HCT116 (cell line): Measurements from ENCODE around the gene VRK3. TPM values are rescaled to one million over a fixed set of nuclear protein-coding genes. Genes with fewer than 3 reads are reported as not detected.

Experiments
- ATAC-seq: fragments of 200-7000 bp; cut with Tn5 transposase; 2 replicates; pipeline ENCODE4 v1.9.1; 2020; ENCODE audit warnings: mild to moderate bottlenecking, moderate library complexity
- BruUV-seq: library from RNA; stranded (reverse); fragments of 400-500 nt; replicated peaks from 2 replicates; lab custom pipeline; 2021; lab: Mats Ljungman, UMichigan
- CTCF ChIA-PET: fragments of 300-600 bp; sonication (Branson Sonifier 250); formaldehyde crosslinking; loops from one replicate; lab custom pipeline; 2021; ENCODE audit warnings: antibody characterized with exemption; lab: Charles Lee
- POLR2A ChIA-PET: fragments of 300-600, 350-600 bp; sonication (Branson Sonifier 250); formaldehyde crosslinking; loops from one replicate; lab custom pipeline; 2021; ENCODE audit warnings: antibody characterized with exemption; lab: Charles Lee
- RAD21 ChIA-PET, 2 experiments: fragments of 300-600 bp; sonication (Branson Sonifier 250); formaldehyde crosslinking; loops; one replicate each; lab custom pipeline; 2023; ENCODE audit warnings: low total read pairs in 2 of 2; ENCODE audit not compliant: uncharacterized antibody in 2 of 2, unreplicated experiment in 2 of 2, low non-redundant PET in 1 of 2; lab: Charles Lee
- DNase-seq: peaks from one replicate; pipeline ENCODE4 v3.0.0-alpha.2; 2010; ENCODE audit warnings: low read depth, low spot score
- H2AFZ ChIP-seq: fragments of 200-600 bp; shearing (Covaris generic), sonication (generic); 2 replicates; pipeline ENCODE4 v1.6.1; 2017; ENCODE audit warnings: low read depth, mixed run types, mixed read lengths, antibody characterized with exemption, low read length; ENCODE audit not compliant: poor library complexity, severe bottlenecking
- H3K27ac ChIP-seq: 2 replicates; pipeline ENCODE4 v1.5.1; 2012; ENCODE audit warnings: low read depth, low read length
- H3K27me3 ChIP-seq: fragments of 200-600 bp; sonication (generic); 2 replicates; pipeline ENCODE4 v1.6.1; 2016; ENCODE audit warnings: mixed run types, low read length, mixed read lengths; ENCODE audit not compliant: insufficient read depth
- H3K36me3 ChIP-seq, 2 experiments: fragments of 200-500 bp in 1 of 2; fragments of 200-600 bp in 1 of 2; sonication (Bioruptor generic) in 1 of 2; sonication (generic) in 1 of 2; 2 replicates each; pipeline versions ENCODE4 v1.5.1 to v1.6.1; 2014 to 2016; ENCODE audit warnings: low read length in 2 of 2, inconsistent platforms in 1 of 2, mixed read lengths in 1 of 2, mixed run types in 1 of 2; ENCODE audit not compliant: insufficient read depth in 2 of 2, control insufficient read depth in 1 of 2
- H3K4me1 ChIP-seq, 2 experiments: fragments of 200-600 bp in 1 of 2; sonication (generic) in 1 of 2; 2 replicates each; pipeline versions ENCODE4 v1.5.1 to v1.6.1; 2012 to 2017; ENCODE audit warnings: low read length in 2 of 2, inconsistent platforms in 1 of 2, mild to moderate bottlenecking in 1 of 2, mixed read lengths in 1 of 2, mixed run types in 1 of 2, moderate library complexity in 1 of 2; ENCODE audit not compliant: insufficient read depth in 2 of 2, control insufficient read depth in 1 of 2
- H3K4me2 ChIP-seq: fragments of 200-600 bp; sonication (generic); 2 replicates; pipeline ENCODE4 v1.6.1; 2017; ENCODE audit warnings: mixed run types, low read length, mixed read lengths
- H3K4me3 ChIP-seq, 2 experiments: fragments of 200-600 bp in 1 of 2; sonication (generic) in 1 of 2; replicated peaks in 1 of 2; 2 replicates each; pipeline ENCODE4 v1.5.1; 2011 to 2016; ENCODE audit warnings: low read length in 2 of 2, control low read depth in 1 of 2, low read depth in 1 of 2, mild to moderate bottlenecking in 1 of 2, mixed read lengths in 1 of 2, mixed run types in 1 of 2
- H3K79me2 ChIP-seq: fragments of 200-600 bp; sonication (generic); 2 replicates; pipeline ENCODE4 v1.6.1; 2017; ENCODE audit warnings: mild to moderate bottlenecking, mixed run types, low read length, moderate library complexity, mixed read lengths; ENCODE audit not compliant: insufficient read depth
- H3K9ac ChIP-seq: fragments of 200-600 bp; sonication (generic); 2 replicates; pipeline ENCODE4 v1.6.1; 2016; ENCODE audit warnings: low read length, mixed read lengths
- H3K9me2 ChIP-seq: fragments of 200-600 bp; sonication (generic), shearing (Covaris generic); 2 replicates; pipeline ENCODE4 v1.6.1; 2017; ENCODE audit warnings: mixed run types, mild to moderate bottlenecking, moderate library complexity; ENCODE audit not compliant: insufficient read depth
- H3K9me3 ChIP-seq, 2 experiments: fragments of 200-500 bp in 1 of 2; fragments of 200-600 bp in 1 of 2; sonication (Bioruptor generic) in 1 of 2; sonication (generic) in 1 of 2; 2 replicates each; pipeline ENCODE4 v1.6.1; 2014 to 2017; ENCODE audit warnings: low read length in 2 of 2, mixed read lengths in 2 of 2, inconsistent platforms in 1 of 2, low read depth in 1 of 2, mild to moderate bottlenecking in 1 of 2, mixed run types in 1 of 2, moderate library complexity in 1 of 2; ENCODE audit not compliant: control insufficient read depth in 1 of 2, insufficient read depth in 1 of 2
- H4K20me1 ChIP-seq: fragments of 200-600 bp; sonication (generic), shearing (Covaris generic); 2 replicates; pipeline ENCODE4 v1.6.1; 2017; ENCODE audit warnings: mixed run types, mild to moderate bottlenecking, moderate library complexity; ENCODE audit not compliant: insufficient read depth
- ATF3 ChIP-seq: IDR thresholded peaks from 2 replicates; pipeline ENCODE4 v1.6.1; 2012
- CBX3 ChIP-seq: IDR thresholded peaks from 2 replicates; pipeline ENCODE4 v1.6.1; 2012; ENCODE audit warnings: low read depth
- CEBPB ChIP-seq: IDR thresholded peaks from 2 replicates; pipeline ENCODE4 v1.6.1; 2012; ENCODE audit warnings: low read depth
- EGR1 ChIP-seq: IDR thresholded peaks from 2 replicates; pipeline ENCODE4 v1.6.1; 2012; ENCODE audit warnings: low read depth
- ELF1 ChIP-seq: IDR thresholded peaks from 2 replicates; pipeline ENCODE4 v1.6.1; 2012; ENCODE audit warnings: low read depth, borderline replicate concordance
- EZH2 ChIP-seq: fragments of 200-600 bp; sonication (generic); IDR thresholded peaks from 2 replicates; pipeline ENCODE4 v1.6.1; 2017; ENCODE audit warnings: antibody characterized with exemption, mixed run types
- EZH2phosphoT487 ChIP-seq: fragments of 200-600 bp; IDR thresholded peaks from 2 replicates; pipeline ENCODE4 v1.6.1; 2018; ENCODE audit warnings: antibody characterized with exemption, borderline replicate concordance
- FOSL1 ChIP-seq: IDR thresholded peaks from 2 replicates; pipeline ENCODE4 v1.6.1; 2012; ENCODE audit warnings: low read depth
- JUND ChIP-seq: IDR thresholded peaks from 2 replicates; pipeline ENCODE4 v1.6.1; 2012
- MAX ChIP-seq: IDR thresholded peaks from 2 replicates; pipeline ENCODE4 v1.6.1; 2012
- POLR2A ChIP-seq: IDR thresholded peaks from 2 replicates; pipeline ENCODE4 v1.7.0; 2011; ENCODE audit warnings: borderline replicate concordance; ENCODE audit not compliant: insufficient read depth, insufficient read length; ENCODE audit errors: extremely low read depth
- RAD21 ChIP-seq: IDR thresholded peaks from 2 replicates; pipeline ENCODE4 v1.6.1; 2012; ENCODE audit warnings: low read depth, mild to moderate bottlenecking
- SIN3A ChIP-seq: IDR thresholded peaks from 2 replicates; pipeline ENCODE4 v1.6.1; 2012; ENCODE audit warnings: low read depth
- SP1 ChIP-seq: IDR thresholded peaks from 2 replicates; pipeline ENCODE4 v1.6.1; 2012; ENCODE audit warnings: low read depth
- SRF ChIP-seq: IDR thresholded peaks from 2 replicates; pipeline ENCODE4 v1.6.1; 2012; ENCODE audit warnings: low read depth
- TCF7L2 ChIP-seq: IDR thresholded peaks from 2 replicates; pipeline ENCODE4 v1.7.0; 2011; ENCODE audit warnings: borderline replicate concordance, inconsistent platforms; ENCODE audit not compliant: insufficient read depth, insufficient read length; ENCODE audit errors: extremely low read depth
- YY1 ChIP-seq: IDR thresholded peaks from 2 replicates; pipeline ENCODE4 v1.6.1; 2011; ENCODE audit warnings: low read length, low read depth, moderate library complexity, mild to moderate bottlenecking; ENCODE audit not compliant: insufficient replicate concordance; ENCODE audit errors: extremely low read depth
- ZFX ChIP-seq: fragments of 450-650 bp; IDR thresholded peaks from 2 replicates; pipeline ENCODE4 v1.6.1; 2017
- ZNF274 ChIP-seq: fragments of 200-500 bp; sonication (Bioruptor generic); IDR thresholded peaks from 2 replicates; pipeline ENCODE4 v1.6.1; 2014; ENCODE audit warnings: mild to moderate bottlenecking, low read depth, low read length, inconsistent platforms
- intact Hi-C: fragments of 100-400 bp; cut with micrococcal nuclease; formaldehyde crosslinking; loops from 2 replicates; pipeline ENCODE4 v1.10.0; 2022
- total RNA-seq: library from RNA; stranded (reverse); gene quantifications from one replicate; pipeline ENCODE4 v1.2.1, GENCODE V29; 2021; ENCODE audit not compliant: unreplicated experiment
- TF ChIP-seq, protein P1 (sequence below), 3 experiments: fragments of 200-600 bp in 1 of 3; sonication (generic) in 1 of 3; IDR thresholded peaks in 2 of 3; conservative IDR thresholded peaks in 1 of 3; 2 replicates each; pipeline ENCODE4 v1.5.1; 2012 to 2017; ENCODE audit warnings: low read depth in 2 of 3, low read length in 2 of 3, antibody characterized with exemption in 1 of 3, borderline replicate concordance in 1 of 3, control low read depth in 1 of 3, mild to moderate bottlenecking in 1 of 3, mixed read lengths in 1 of 3, mixed run types in 1 of 3, moderate library complexity in 1 of 3; ENCODE audit not compliant: insufficient read depth in 1 of 3

Gene VRK3
- total RNA-seq, 1 experiment from 2014 or later: 44.0 TPM

- RAD21 ChIA-PET: no interaction called here
Observed at GRCh38 chr19:49985871-49986270, 39.3 kb downstream of the VRK3 start.

GRCh38 chr19:49984491-49984890, 40.7 kb downstream of the VRK3 start:
- H4K20me1 ChIP-seq: no peaks in the 10 kb centered on the region
- intact Hi-C loops: no loop called here
- RAD21 ChIA-PET: no interaction called here
- no peaks in the 10 kb centered on the region for H3K79me2 ChIP-seq
- H3K9ac ChIP-seq: no peak overlapping the region
- no peak overlapping the region for H3K4me2 ChIP-seq
- peaks cover 0 to 2% of the 10 kb centered on the region in 2 experiments; a peak in 1 of 4 replicates for H3K36me3 ChIP-seq
- H3K9me3 ChIP-seq: no peaks in the 10 kb centered on the region
- no peak for ATAC-seq
- H3K27me3 ChIP-seq: no peaks in the 10 kb centered on the region
- BruUV-seq: no TSS peak
- POLR2A ChIA-PET: no interaction called here
- no peak overlapping the region for H3K4me3 ChIP-seq
- CTCF ChIA-PET: no interaction called here
- no peaks in the 10 kb centered on the region for H3K4me1 ChIP-seq
- H3K9me2 ChIP-seq: no peaks in the 10 kb centered on the region
- no peak overlapping the region for H3K27ac ChIP-seq
- no peak overlapping the region for H2AFZ ChIP-seq
- no peak for TF ChIP-seq EGR1
- TF ChIP-seq, protein P1, sequence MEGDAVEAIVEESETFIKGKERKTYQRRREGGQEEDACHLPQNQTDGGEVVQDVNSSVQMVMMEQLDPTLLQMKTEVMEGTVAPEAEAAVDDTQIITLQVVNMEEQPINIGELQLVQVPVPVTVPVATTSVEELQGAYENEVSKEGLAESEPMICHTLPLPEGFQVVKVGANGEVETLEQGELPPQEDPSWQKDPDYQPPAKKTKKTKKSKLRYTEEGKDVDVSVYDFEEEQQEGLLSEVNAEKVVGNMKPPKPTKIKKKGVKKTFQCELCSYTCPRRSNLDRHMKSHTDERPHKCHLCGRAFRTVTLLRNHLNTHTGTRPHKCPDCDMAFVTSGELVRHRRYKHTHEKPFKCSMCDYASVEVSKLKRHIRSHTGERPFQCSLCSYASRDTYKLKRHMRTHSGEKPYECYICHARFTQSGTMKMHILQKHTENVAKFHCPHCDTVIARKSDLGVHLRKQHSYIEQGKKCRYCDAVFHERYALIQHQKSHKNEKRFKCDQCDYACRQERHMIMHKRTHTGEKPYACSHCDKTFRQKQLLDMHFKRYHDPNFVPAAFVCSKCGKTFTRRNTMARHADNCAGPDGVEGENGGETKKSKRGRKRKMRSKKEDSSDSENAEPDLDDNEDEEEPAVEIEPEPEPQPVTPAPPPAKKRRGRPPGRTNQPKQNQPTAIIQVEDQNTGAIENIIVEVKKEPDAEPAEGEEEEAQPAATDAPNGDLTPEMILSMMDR (IDR thresholded peaks at IDR 0.05 in 2 of 3, conservative IDR thresholded peaks at IDR 0.05 in 1 of 3; ENCODE audit: borderline replicate concordance in 1 of 3, insufficient read depth in 1 of 3, low read depth in 2 of 3, low read length in 2 of 3): no peak
- no peak for TF ChIP-seq TCF7L2
- no peak for TF ChIP-seq SP1
- no peak for TF ChIP-seq CBX3
- TF ChIP-seq EZH2: no peak
- TF ChIP-seq ZFX: no peak
- TF ChIP-seq ELF1: no peak
- no peak for TF ChIP-seq MAX
- TF ChIP-seq CEBPB: no peak
- no peak for TF ChIP-seq SIN3A
- TF ChIP-seq YY1: no peak
- no peak for TF ChIP-seq JUND
- no peak for TF ChIP-seq POLR2A
- no peak for TF ChIP-seq ZNF274
- TF ChIP-seq SRF: no peak
- no peak for TF ChIP-seq FOSL1
- no peak for TF ChIP-seq ATF3
- TF ChIP-seq EZH2phosphoT487: no peak
- TF ChIP-seq RAD21: no peak
- no peak for DNase-seq

More at GRCh38 chr19:49985871-49986270, 39.3 kb downstream of the VRK3 start:
- no peak for DNase-seq
- Histone ChIP-seq H3K4me1 (no peaks in the 10 kb centered on the region), H3K9ac (no peak overlapping the region), H2AFZ (no peak overlapping the region), H3K27me3 (no peaks in the 10 kb centered on the region), H3K9me2 (no peaks in the 10 kb centered on the region), H3K4me3 (no peak overlapping the region), H3K4me2 (no peak overlapping the region), H3K36me3 (peaks cover 0 to 5% of the 10 kb centered on the region in 2 experiments; a peak in 1 of 4 replicates), H3K79me2 (no peaks in the 10 kb centered on the region), H3K27ac (no peak overlapping the region), H3K9me3 (no peaks in the 10 kb centered on the region), H4K20me1 (no peaks in the 10 kb centered on the region)
- no peak for TF ChIP-seq ELF1
- TF ChIP-seq RAD21: no peak
- TF ChIP-seq EZH2phosphoT487: no peak
- TF ChIP-seq EZH2: no peak
- no peak for TF ChIP-seq JUND
- TF ChIP-seq FOSL1: no peak
- intact Hi-C loops: no loop called here
- no peak for ATAC-seq
- ChIA-PET POLR2A (no interaction called here), CTCF (no interaction called here)
- no TSS peak for BruUV-seq
